Pancreas (tissue), 10 donors: ENCODE measurements around the gene CLCN2. TPM values are rescaled to one million over a fixed set of nuclear protein-coding genes. Genes with fewer than 3 reads are reported as not detected.
A peak's percentile ranks its signal among the peaks of the same experiment; 100 is the strongest.

Experiments
- ATAC-seq, 4 donors: fragments of 200-7000 bp; cut with Tn5 transposase; one replicate each; pipeline versions ENCODE4 v1.8.0 to v1.9.1; 2020; ENCODE audit warnings: mild to moderate bottlenecking in 4 of 4, moderate library complexity in 4 of 4
- DNase-seq, 6 donors: peaks; one replicate each; pipeline ENCODE4 v3.0.0-alpha.2; 2020
- FAIRE-seq: peaks from 2 replicates; lab custom pipeline; 2012; peaks lifted over from hg19 to GRCh38; lab: Jason Lieb, UNC
- H3K27ac ChIP-seq, 4 donors: fragments of 200-600 bp; sonication (generic); 1 replicate in 3 of 4; 2 replicates in 1 of 4; pipeline versions ENCODE4 v1.5.0 to v1.8.0; 2020
- H3K27me3 ChIP-seq, 4 donors: fragments of 200-600 bp; one replicate each; pipeline ENCODE4 v1.8.0; 2021
- H3K36me3 ChIP-seq, 3 donors: fragments of 200-600 bp; sonication (generic) in 1 of 3; one replicate each; pipeline versions ENCODE4 v1.5.0 to v1.8.0; 2020 to 2021
- H3K4me1 ChIP-seq, 3 donors: fragments of 200-600 bp; one replicate each; pipeline ENCODE4 v1.8.0; 2021
- H3K4me3 ChIP-seq, 4 donors: fragments of 200-600 bp; sonication (generic) in 2 of 4; one replicate each; pipeline versions ENCODE4 v1.5.0 to v1.8.0; 2020 to 2021
- H3K9me3 ChIP-seq, 4 donors: fragments of 200-600 bp; one replicate each; pipeline ENCODE4 v1.8.0; 2021
- WGBS, 2 donors: extraction: QIAGEN DNeasy Blood & Tissue Kit; methylation state at CpG; one replicate each; pipeline ENCODE4 v1.1.7; 2013; 5-methylcytosine and 5-hydroxymethylcytosine counted together
- intact Hi-C, 3 donors: fragments of 100-400 bp; cut with DNase I; formaldehyde crosslinking; loops; one replicate each; pipeline versions ENCODE4 v1.11.1 to v1.14.2; 2022
- polyA plus RNA-seq, 2 donors: library from polyadenylated mRNA; stranded (reverse); fragments of 200-250 nt; gene quantifications; one replicate each; pipeline ENCODE4 v1.2.3, GENCODE V29; 2013
- total RNA-seq, 6 donors: library from RNA; stranded (reverse); fragmentation: NEBNext Ultra II Directional in 4 of 6; extraction: Animal tissue kit (Norgen Biotek cat#: 25700) in 4 of 6; gene quantifications; one replicate each; pipeline versions ENCODE4 v1.2.1 to v1.2.4, GENCODE V29; 2021 to 2023
- TF ChIP-seq, protein P1 (sequence below), 4 donors: fragments of 200-600 bp; sonication (generic) in 3 of 4; IDR thresholded peaks; one replicate each; pipeline versions ENCODE4 v1.5.0 to v1.8.0; 2021; ENCODE audit warnings: antibody characterized with exemption in 4 of 4
- donor health status: healthy with polysubstance abuse.
- donor health status: DM: no; HTN: no; CAD: no; lungs with moderate emphysema.
- donor health status: DM: no; HTN: no; CAD: no.
- donor health status: control.
- donor health status: control.
- donor health status: Bipolar disorder and iron deficiency.
- donor health status: DM: yes; HTN: yes; CAD: no.
- donor health status: DM: no; HTN: no; CAD: no.
- donor health status: DM: no; HTN: no; CAD: no.
- donor health status: DM: yes; HTN: yes; CAD: no.

CLCN2 gene
- total and polyA plus RNA-seq, 8 donors = 4.9 to 25.5 (median 7.9) TPM

DNA sequence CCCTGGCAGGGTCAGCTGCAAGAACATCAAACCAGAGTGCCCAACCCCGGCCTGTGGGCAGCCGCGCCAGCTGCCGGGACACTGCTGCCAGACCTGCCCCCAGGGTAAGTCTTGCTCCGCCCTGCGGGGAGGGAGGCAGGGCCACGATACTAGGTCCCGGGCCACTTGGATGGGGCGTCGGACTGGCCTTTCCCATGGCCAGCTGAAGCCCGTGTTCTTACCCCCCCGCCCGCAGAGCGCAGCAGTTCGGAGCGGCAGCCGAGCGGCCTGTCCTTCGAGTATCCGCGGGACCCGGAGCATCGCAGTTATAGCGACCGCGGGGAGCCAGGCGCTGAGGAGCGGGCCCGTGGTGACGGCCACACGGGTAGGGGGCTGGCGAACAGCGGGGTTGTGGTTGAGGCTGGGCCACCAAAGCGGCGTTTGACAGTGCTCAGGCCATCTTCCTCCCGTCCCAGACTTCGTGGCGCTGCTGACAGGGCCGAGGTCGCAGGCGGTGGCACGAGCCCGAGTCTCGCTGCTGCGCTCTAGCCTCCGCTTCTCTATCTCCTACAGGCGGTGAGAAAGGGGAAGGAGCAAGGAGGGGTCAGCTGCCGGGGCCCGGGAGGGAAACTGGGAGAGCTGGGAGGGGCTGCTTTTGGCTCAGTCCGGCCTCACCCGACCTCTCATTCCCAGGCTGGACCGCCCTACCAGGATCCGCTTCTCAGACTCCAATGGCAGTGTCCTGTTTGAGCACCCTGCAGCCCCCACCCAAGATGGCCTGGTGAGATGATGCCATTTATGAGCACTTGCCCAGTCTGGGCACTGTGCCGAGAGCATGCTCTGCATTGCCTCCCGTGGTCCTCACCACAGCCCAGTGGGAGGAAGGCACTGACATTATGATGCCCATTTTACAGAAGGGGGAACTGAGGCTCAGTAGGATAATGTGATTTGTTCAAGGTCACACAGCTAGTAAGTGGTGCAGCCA, 20.1 kb upstream of the CLCN2 start:
- no peak for FAIRE-seq

DNA sequence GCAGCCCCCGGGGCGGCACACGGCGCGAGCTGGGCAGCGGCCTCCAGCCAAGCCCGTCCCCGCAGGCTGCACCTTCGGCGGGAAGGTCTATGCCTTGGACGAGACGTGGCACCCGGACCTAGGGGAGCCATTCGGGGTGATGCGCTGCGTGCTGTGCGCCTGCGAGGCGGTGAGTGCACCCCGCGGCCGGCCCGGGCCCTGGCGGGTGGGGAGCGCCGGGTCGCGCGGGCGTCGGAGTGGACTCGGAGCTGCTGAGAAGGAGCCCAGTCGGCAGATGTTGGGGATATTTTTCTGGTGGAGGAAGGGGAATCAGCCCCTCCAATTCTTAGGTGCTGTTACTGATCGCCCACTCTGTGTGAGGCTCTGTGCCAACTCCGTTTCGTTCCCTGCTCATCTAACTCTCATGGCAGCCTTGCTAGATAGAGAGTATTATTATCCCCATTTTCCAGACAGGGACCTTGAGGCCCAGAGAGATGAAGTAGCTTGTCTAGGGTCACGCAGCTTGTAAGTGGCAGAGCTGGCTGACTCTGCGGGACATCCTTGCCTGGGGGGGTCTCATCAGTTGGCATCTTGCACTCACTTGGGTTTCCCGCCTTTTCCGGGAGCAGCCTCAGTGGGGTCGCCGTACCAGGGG, 19.3 kb upstream of the CLCN2 start:
- H3K4me3 ChIP-seq = peak overlapping the region; percentile 21 to 52 (median 39)

More for the DNA sequence above, 20.1 kb upstream of the CLCN2 start:
- Histone ChIP-seq H3K36me3 (no peaks in the 10 kb centered on the region), H3K27ac (no peak overlapping the region), H3K9me3 (no peaks in the 10 kb centered on the region), H3K4me3 (peak overlapping the region in 2 of 4 donors; percentile 51 to 52), H3K27me3 (no peaks in the 10 kb centered on the region), H3K4me1 (peaks cover 7 to 15% (median 10%) of the 10 kb centered on the region in 3 donors)
- ATAC-seq = no peak
- intact Hi-C loops = loop anchor here in 1 of 3 donors (10.0 kb wide), 1 partner anchor 153 kb away; no protein-coding TSS in a partner anchor
- TF ChIP-seq, protein P1, sequence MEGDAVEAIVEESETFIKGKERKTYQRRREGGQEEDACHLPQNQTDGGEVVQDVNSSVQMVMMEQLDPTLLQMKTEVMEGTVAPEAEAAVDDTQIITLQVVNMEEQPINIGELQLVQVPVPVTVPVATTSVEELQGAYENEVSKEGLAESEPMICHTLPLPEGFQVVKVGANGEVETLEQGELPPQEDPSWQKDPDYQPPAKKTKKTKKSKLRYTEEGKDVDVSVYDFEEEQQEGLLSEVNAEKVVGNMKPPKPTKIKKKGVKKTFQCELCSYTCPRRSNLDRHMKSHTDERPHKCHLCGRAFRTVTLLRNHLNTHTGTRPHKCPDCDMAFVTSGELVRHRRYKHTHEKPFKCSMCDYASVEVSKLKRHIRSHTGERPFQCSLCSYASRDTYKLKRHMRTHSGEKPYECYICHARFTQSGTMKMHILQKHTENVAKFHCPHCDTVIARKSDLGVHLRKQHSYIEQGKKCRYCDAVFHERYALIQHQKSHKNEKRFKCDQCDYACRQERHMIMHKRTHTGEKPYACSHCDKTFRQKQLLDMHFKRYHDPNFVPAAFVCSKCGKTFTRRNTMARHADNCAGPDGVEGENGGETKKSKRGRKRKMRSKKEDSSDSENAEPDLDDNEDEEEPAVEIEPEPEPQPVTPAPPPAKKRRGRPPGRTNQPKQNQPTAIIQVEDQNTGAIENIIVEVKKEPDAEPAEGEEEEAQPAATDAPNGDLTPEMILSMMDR (IDR thresholded peaks at IDR 0.05) = no peak
- peak in 3 of 6 donors; percentile 20 to 80 (median 60) for DNase-seq
- 59 to 62% methylated on average over 49 to 55 of the region's 55 CpGs for WGBS, 2 donors

DNA sequence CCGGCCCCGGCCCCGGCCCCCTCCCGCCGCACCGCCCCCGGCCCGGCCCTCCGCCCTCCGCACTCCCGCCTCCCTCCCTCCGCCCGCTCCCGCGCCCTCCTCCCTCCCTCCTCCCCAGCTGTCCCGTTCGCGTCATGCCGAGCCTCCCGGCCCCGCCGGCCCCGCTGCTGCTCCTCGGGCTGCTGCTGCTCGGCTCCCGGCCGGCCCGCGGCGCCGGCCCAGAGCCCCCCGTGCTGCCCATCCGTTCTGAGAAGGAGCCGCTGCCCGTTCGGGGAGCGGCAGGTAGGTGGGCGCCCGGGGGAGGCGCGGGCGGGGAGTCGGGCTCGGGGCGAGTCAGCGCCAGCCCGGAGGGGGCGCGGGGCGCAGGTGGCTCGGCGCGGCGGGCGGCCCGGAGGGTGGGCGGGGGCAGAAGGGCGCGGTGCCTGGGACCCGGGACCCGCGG, 18.8 kb upstream of the CLCN2 start:
- H3K4me1 ChIP-seq = peaks cover 7 to 15% (median 10%) of the 10 kb centered on the region in 3 donors
- H3K36me3 ChIP-seq = no peaks in the 10 kb centered on the region
- H3K27ac ChIP-seq = no peak overlapping the region
- H3K27me3 ChIP-seq = no peaks in the 10 kb centered on the region
- intact Hi-C loops = loop anchor here in 1 of 3 donors (10.0 kb wide), 1 partner anchor 155 kb away; no protein-coding TSS in a partner anchor
- peak overlapping the region; percentile 21 to 52 (median 39) for H3K4me3 ChIP-seq
- H3K9me3 ChIP-seq = no peaks in the 10 kb centered on the region
- DNase-seq (peak; percentile 69 to 92 (median 83)), FAIRE-seq (no peak), ATAC-seq (peak; percentile 61 to 83 (median 74))
- TF ChIP-seq, protein P1 (IDR thresholded peaks at IDR 0.05) = no peak
- 0 to 1% methylated on average over 3 to 54 of the region's 62 CpGs for WGBS, 2 donors

More for the DNA sequence above, 19.3 kb upstream of the CLCN2 start:
- H3K27me3 ChIP-seq = no peaks in the 10 kb centered on the region
- no peak overlapping the region for H3K27ac ChIP-seq
- WGBS, 2 donors = 5 to 6% methylated on average over 32 to 42 of the region's 42 CpGs
- no peaks in the 10 kb centered on the region for H3K9me3 ChIP-seq
- ATAC-seq (peak in 1 of 4 donors; percentile 20), FAIRE-seq (no peak), DNase-seq (peak in 2 of 6 donors; percentile 73 to 79)
- TF ChIP-seq, protein P1 (IDR thresholded peaks at IDR 0.05) = no peak
- H3K4me1 ChIP-seq = peaks cover 7 to 15% (median 10%) of the 10 kb centered on the region in 3 donors
- no peaks in the 10 kb centered on the region for H3K36me3 ChIP-seq
- intact Hi-C loops = loop anchor here in 1 of 3 donors (10.0 kb wide), 1 partner anchor 154 kb away; no protein-coding TSS in a partner anchor

GRCh38 chr3:184379358-184380184, 18.2 kb upstream of the CLCN2 start, which contains the start of gene CHRD:
CHRD (plus strand) TSS chr3:184380054; CDS start chr3:184380319, 265 bp downstream.
- FAIRE-seq (no peak), ATAC-seq (peak in 2 of 4 donors; percentile 13 to 14), DNase-seq (peak in 3 of 6 donors; percentile 29 to 72 (median 63))
- no peaks in the 10 kb centered on the region for H3K9me3 ChIP-seq
- peaks cover 7 to 15% (median 10%) of the 10 kb centered on the region in 3 donors for H3K4me1 ChIP-seq
- WGBS, 2 donors = 19 to 70% methylated on average over 14 to 65 of the region's 71 CpGs
- intact Hi-C loops = loop anchor here in 2 of 3 donors (5.0 to 10.0 kb wide), 2 partner anchors 155 to 158 kb away; no protein-coding TSS in a partner anchor
- H3K4me3 ChIP-seq = peak within 1 kb of the TSS; percentile 21 to 52 (median 39)
- no peaks in the 10 kb centered on the region for H3K36me3 ChIP-seq
- H3K27ac ChIP-seq = peak within 1 kb of the TSS in 2 of 4 donors; percentile 57 to 80
- no peaks in the 10 kb centered on the region for H3K27me3 ChIP-seq
- TF ChIP-seq, protein P1 (IDR thresholded peaks at IDR 0.05) = no peak
